HL-60 (cell line): ENCODE results near the gene CAMKMT.

Experiments used
- GABPA ChIP-seq: IDR thresholded peaks from 2 replicates; pipeline ENCODE4 v1.6.1; 2012; ENCODE audit warnings: low read depth
- POLR2AphosphoS5 ChIP-seq: IDR thresholded peaks from 2 replicates; pipeline ENCODE4 v1.6.1; 2012; ENCODE audit warnings: low read depth
- SPI1 ChIP-seq: IDR thresholded peaks from 2 replicates; pipeline ENCODE4 v1.6.1; 2012; ENCODE audit warnings: low read depth, mild to moderate bottlenecking, borderline replicate concordance
- TF ChIP-seq, protein P1 (sequence below): IDR thresholded peaks from one replicate; pipeline ENCODE4 v1.5.1; 2011; ENCODE audit warnings: low read length, control low read depth, inconsistent platforms; ENCODE audit not compliant: insufficient read depth

DNA sequence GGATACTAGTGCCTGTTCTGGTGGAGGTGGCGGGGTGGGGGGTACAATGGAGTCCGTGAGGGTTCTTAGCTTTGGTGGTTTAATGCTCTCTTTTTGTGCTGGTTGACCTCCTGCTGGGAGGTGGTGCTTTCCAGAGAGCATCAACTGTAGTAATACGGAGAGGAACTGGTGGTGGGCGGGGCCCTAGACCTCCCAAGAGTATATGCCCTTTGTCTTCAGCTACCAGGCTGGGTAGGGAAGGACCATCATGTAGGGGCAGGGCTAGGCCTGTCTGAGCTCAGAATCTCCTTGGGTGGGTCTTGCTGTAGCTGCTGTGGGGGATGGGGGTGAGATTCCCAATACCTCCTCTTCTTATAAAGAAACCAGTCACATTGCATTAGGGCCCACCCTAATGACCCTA, 27.1 kb downstream of the CAMKMT start:
- TF ChIP-seq, protein P1, sequence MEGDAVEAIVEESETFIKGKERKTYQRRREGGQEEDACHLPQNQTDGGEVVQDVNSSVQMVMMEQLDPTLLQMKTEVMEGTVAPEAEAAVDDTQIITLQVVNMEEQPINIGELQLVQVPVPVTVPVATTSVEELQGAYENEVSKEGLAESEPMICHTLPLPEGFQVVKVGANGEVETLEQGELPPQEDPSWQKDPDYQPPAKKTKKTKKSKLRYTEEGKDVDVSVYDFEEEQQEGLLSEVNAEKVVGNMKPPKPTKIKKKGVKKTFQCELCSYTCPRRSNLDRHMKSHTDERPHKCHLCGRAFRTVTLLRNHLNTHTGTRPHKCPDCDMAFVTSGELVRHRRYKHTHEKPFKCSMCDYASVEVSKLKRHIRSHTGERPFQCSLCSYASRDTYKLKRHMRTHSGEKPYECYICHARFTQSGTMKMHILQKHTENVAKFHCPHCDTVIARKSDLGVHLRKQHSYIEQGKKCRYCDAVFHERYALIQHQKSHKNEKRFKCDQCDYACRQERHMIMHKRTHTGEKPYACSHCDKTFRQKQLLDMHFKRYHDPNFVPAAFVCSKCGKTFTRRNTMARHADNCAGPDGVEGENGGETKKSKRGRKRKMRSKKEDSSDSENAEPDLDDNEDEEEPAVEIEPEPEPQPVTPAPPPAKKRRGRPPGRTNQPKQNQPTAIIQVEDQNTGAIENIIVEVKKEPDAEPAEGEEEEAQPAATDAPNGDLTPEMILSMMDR, result no peak
- TF ChIP-seq GABPA (no peak), POLR2AphosphoS5 (no peak), SPI1 (no peak)
